ENCODE measurements around the gene LACTB. TPM values are rescaled to one million over a fixed set of nuclear protein-coding genes. Genes with fewer than 3 reads are reported as not detected.

The LACTB gene
- total and polyA plus RNA-seq, 4 donors = 13.1 to 38.1 (median 29.9) TPM

DNA sequence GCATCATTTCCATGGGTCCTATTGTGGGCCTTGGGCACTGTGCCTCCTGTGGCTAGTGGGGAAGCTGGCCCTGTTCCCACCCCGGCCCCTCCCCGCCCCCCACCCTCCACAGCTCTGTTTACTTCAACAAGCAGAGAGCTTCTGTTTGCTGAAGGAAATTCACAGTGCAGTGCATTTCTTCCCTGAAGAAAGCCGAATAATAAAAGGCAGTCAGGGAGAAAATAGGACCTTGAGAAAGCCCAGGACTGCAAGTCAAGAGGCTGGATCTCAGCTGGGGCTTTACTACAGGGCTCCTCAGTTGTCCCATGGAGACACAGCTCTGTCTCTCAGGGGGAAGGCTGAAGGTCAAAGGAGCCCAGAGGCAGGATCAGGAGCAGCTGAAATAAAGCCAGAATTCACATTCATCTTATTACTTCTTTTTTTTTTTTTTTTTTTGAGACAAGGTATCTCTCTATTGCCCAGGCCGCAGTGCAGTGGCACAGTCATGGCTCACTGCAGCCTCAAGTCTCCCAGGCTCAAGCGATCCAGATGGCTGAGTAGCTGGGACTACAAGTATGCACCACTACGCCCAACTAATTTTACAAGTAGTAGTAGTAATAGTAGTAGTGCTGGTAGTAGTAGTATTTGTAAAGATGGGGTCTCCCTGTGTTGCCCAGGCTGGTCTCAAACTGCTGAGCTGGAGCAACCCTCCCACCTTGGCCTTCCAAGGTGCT lies 33.0 kb upstream of the LACTB start:
- H3K27ac ChIP-seq (ENCODE audit: low read depth in 1 of 2, low read length in 1 of 2) = peak overlapping the region; percentile 9 to 13
- H3K27me3 ChIP-seq (ENCODE audit: control insufficient read depth in 3 of 3, insufficient read depth in 3 of 3, low read length in 2 of 3) = no peaks in the 10 kb centered on the region
- no peak for ATAC-seq (ENCODE audit: insufficient read depth, low FRiP score)
- H3K9me3 ChIP-seq (ENCODE audit: control insufficient read depth in 4 of 4, insufficient read depth in 3 of 4, low read length in 3 of 4) = no peaks in the 10 kb centered on the region
- no peak overlapping the region for H3K4me3 ChIP-seq
- peaks cover 7 to 52% (median 34%) of the 10 kb centered on the region in 5 donors for H3K4me1 ChIP-seq (ENCODE audit: control insufficient read depth in 5 of 5, insufficient read depth in 5 of 5, low read length in 5 of 5)
- 59 to 70% methylated on average over 6 of the region's 6 CpGs for WGBS, 2 donors
- DNase-seq = peak; percentile 40 to 51 (median 47)
- no peaks in the 10 kb centered on the region for H3K36me3 ChIP-seq (ENCODE audit: control insufficient read depth in 4 of 4, insufficient read depth in 4 of 4, low read length in 4 of 4)
- no peak overlapping the region for H3K9ac ChIP-seq (ENCODE audit: insufficient read depth in 1 of 2, low read length in 2 of 2)
- TF ChIP-seq, protein P1, sequence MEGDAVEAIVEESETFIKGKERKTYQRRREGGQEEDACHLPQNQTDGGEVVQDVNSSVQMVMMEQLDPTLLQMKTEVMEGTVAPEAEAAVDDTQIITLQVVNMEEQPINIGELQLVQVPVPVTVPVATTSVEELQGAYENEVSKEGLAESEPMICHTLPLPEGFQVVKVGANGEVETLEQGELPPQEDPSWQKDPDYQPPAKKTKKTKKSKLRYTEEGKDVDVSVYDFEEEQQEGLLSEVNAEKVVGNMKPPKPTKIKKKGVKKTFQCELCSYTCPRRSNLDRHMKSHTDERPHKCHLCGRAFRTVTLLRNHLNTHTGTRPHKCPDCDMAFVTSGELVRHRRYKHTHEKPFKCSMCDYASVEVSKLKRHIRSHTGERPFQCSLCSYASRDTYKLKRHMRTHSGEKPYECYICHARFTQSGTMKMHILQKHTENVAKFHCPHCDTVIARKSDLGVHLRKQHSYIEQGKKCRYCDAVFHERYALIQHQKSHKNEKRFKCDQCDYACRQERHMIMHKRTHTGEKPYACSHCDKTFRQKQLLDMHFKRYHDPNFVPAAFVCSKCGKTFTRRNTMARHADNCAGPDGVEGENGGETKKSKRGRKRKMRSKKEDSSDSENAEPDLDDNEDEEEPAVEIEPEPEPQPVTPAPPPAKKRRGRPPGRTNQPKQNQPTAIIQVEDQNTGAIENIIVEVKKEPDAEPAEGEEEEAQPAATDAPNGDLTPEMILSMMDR (IDR thresholded peaks at IDR 0.05; ENCODE audit: control extremely low read depth, extremely low read depth) = no peak

DNA sequence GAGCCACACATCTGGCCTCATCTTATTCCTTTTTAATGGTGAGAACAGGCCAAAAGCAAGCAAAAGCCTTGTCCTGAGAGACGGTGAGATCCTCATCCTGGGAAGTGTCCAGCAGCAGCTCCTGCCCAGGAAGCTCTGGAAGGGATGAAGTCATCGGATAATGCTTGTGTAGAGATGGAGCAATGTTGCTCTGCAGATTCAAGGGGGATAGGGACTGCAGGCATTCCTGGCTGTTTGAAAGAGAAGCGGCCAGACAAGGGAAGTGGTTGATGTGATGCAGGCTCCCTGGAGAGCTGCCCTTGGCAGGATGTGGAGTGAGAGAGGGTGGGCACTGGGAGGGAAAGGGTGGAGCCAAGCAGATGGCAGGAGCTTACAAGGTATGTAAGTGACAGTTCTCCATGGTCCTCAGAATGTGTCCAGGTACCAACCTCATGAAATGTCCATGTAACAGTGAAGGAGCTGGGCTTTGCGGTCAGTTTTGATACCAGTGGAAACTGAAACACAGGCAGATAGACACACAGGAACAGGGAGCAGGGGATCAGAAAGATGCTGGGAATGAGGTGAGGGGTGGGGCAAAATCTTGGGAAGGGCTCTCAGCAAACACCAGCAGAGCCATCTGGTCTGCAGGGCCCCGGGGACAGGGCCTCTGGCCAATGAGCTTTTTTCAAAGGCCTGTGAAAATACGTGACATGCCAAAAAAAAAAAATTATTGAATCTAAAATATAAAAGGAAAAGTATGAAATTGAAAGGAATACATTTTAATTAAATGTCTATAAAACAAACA lies 32.2 kb upstream of the LACTB start:
- Histone ChIP-seq H3K27me3 (ENCODE audit: control insufficient read depth in 3 of 3, insufficient read depth in 3 of 3, low read length in 2 of 3) (no peaks in the 10 kb centered on the region), H3K9ac (ENCODE audit: insufficient read depth in 1 of 2, low read length in 2 of 2) (no peak overlapping the region), H3K9me3 (ENCODE audit: control insufficient read depth in 4 of 4, insufficient read depth in 3 of 4, low read length in 3 of 4) (no peaks in the 10 kb centered on the region), H3K4me1 (ENCODE audit: control insufficient read depth in 5 of 5, insufficient read depth in 5 of 5, low read length in 5 of 5) (peaks cover 7 to 52% (median 34%) of the 10 kb centered on the region in 5 donors), H3K27ac (ENCODE audit: low read depth in 1 of 2, low read length in 1 of 2) (peak overlapping the region; percentile 13 to 18), H3K36me3 (ENCODE audit: control insufficient read depth in 4 of 4, insufficient read depth in 4 of 4, low read length in 4 of 4) (no peaks in the 10 kb centered on the region), H3K4me3 (no peak overlapping the region)
- no peak for ATAC-seq (ENCODE audit: insufficient read depth, low FRiP score)
- peak; percentile 77 to 88 (median 80) for DNase-seq
- 53 to 72% methylated on average over 6 of the region's 6 CpGs for WGBS, 2 donors
- TF ChIP-seq, protein P1 (IDR thresholded peaks at IDR 0.05; ENCODE audit: control extremely low read depth, extremely low read depth) = no peak

DNA sequence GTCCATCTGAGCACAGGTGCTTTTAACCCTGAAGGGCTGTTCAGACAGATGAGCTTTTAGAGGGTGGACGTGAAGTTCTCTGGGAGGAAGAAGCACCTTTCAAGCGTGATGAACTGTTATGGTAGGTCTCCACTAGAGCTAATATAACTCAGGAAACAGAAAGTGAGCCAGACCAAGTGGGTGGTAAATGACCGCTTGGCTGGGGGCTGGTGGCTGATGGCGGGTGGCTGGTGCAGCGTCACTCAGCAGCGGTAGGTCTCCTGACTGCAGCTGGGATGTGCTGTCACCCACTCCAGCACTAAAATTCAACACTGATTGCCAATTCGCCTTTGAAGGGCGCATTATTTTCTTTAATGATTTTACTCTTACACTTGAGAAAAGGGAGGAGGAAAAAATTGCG lies 31.2 kb upstream of the LACTB start:
- Histone ChIP-seq H3K27me3 (ENCODE audit: control insufficient read depth in 3 of 3, insufficient read depth in 3 of 3, low read length in 2 of 3) (no peaks in the 10 kb centered on the region), H3K9me3 (ENCODE audit: control insufficient read depth in 4 of 4, insufficient read depth in 3 of 4, low read length in 3 of 4) (no peaks in the 10 kb centered on the region), H3K36me3 (ENCODE audit: control insufficient read depth in 4 of 4, insufficient read depth in 4 of 4, low read length in 4 of 4) (no peaks in the 10 kb centered on the region), H3K4me3 (no peak overlapping the region), H3K9ac (ENCODE audit: insufficient read depth in 1 of 2, low read length in 2 of 2) (no peak overlapping the region), H3K27ac (ENCODE audit: low read depth in 1 of 2, low read length in 1 of 2) (no peak overlapping the region), H3K4me1 (ENCODE audit: control insufficient read depth in 5 of 5, insufficient read depth in 5 of 5, low read length in 5 of 5) (peaks cover 7 to 52% (median 34%) of the 10 kb centered on the region in 5 donors)
- 73 to 74% methylated on average over 9 of the region's 9 CpGs for whole genome bisulfite sequencing, 2 donors
- TF ChIP-seq, protein P1 (IDR thresholded peaks at IDR 0.05; ENCODE audit: control extremely low read depth, extremely low read depth) = no peak
- peak; percentile 92 to 97 (median 96) for DNase-seq
- ATAC-seq (ENCODE audit: insufficient read depth, low FRiP score) = no peak
